SU-DHL-6 (cell line): ENCODE data around the gene HERC5.

ENCODE experiments used
- CTCF ChIP-seq: fragments of 200-600 bp; sonication (generic); IDR thresholded peaks from one replicate; pipeline ENCODE4 v1.5.1; 2017; ENCODE audit warnings: antibody characterized with exemption, mild to moderate bottlenecking, low read length, moderate library complexity; ENCODE audit not compliant: insufficient read depth, poor library complexity, severe bottlenecking
- EZH2phosphoT487 ChIP-seq: fragments of 200-600 bp; sonication (generic), shearing (Covaris generic); conservative IDR thresholded peaks from 2 replicates; pipeline ENCODE4 v1.6.1; 2018; ENCODE audit warnings: mild to moderate bottlenecking, antibody characterized with exemption, low read length, moderate library complexity, mixed read lengths

- no peak for TF ChIP-seq CTCF
- TF ChIP-seq EZH2phosphoT487: no peak
These were observed 76.3 kb downstream of the HERC5 start for GRCh38 chr4:88533088-88533790.
